Activated CD8-positive, alpha-beta memory T cell treated with anti-CD3 and anti-CD28 coated beads, Interleukin-2, amount 50 U/mL, for 24 hours (primary cell): ENCODE data around the gene AURKAIP1.
"Not testable (repeated sequence)": the region's sequence is repeated elsewhere in the genome, so short reads cannot be mapped to it uniquely, and the experiment has no call there.

Experiments used
- DNase-seq: peaks from one replicate; pipeline ENCODE4 v3.0.0-alpha.2; 2020; ENCODE audit errors: extremely low read depth

AURKAIP1 gene

GRCh38 chr1:1387098-1388077, 12.4 kb upstream of the AURKAIP1 start:
- DNase-seq: no peak

- no peak for DNase-seq
Measured at GRCh38 chr1:1385931-1386330, 10.9 kb upstream of the AURKAIP1 start.

DNA sequence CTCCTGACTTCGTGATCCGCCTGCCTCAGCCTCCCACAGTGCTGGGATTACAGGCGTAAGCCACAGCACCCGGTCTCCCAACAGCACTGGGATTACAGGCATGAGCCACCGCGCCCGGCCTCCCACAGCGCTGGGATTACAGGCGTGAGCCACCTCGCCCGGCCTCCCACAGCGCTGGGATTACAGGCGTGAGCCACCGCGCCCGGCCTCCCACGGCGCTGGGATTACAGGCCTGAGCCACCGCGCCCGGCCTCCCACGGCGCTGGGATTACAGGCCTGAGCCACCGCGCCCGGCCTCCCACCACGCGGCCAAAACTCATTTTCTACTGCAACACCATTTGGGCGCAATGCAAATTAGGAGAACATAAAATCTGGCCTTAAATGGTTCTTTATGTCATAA, 10.3 kb upstream of the AURKAIP1 start:
- DNase-seq: not testable (repeated sequence)

DNA sequence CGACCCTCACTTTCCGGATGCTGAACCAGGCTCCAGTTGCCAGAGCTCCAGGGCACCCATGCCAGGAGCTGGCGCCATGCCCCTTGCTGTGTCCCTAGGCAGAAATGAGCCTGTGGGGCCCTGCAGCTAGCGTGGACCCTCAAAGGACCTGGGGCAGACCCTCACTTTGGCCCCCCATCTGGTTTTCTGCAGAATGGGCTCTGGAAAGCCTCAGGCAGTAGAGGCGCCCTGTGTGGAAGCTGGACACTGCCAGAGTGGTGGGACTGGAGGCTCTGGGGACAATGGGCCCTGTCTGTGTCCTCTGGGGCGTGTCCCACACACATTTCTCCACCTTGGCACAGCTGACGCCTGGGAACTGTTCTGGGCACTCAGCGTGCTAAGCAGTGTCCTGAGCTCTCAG, 6.3 kb upstream of the AURKAIP1 start:
- DNase-seq: no peak

- no peak for DNase-seq
Measured at GRCh38 chr1:1380860-1381259, 5.9 kb upstream of the AURKAIP1 start.

DNA sequence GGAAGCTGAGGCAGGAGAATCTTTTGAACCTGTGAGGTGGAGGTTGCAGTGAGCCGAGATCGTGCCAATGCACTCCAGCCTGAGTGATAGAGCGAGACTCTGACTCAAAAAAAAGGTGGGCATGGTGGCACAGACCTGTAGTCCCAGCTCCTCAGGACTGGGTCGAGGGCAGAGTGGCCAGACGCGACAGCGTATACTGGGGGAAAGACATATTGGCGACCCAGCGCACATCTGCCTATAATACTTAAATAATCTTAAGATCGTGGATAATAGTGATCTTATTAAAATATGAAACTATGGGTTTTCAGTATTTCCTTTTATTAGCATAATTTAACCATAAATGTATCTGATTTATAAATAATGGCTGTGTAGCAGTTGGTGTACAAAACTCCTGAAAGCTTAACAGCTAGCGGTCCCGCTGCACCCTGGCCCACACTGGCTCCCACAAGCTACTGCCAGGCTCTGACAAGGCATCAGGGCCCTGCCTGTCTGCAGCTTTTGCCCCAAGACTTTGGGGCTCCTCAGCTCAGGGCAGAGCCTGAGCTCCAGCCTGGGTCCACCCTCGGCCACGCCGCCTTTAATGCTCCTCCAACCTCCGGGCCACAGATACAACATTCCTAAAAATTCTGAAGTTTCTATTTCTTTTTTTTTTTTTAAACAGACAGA, 2.7 kb upstream of the AURKAIP1 start:
- DNase-seq: no peak

DNA sequence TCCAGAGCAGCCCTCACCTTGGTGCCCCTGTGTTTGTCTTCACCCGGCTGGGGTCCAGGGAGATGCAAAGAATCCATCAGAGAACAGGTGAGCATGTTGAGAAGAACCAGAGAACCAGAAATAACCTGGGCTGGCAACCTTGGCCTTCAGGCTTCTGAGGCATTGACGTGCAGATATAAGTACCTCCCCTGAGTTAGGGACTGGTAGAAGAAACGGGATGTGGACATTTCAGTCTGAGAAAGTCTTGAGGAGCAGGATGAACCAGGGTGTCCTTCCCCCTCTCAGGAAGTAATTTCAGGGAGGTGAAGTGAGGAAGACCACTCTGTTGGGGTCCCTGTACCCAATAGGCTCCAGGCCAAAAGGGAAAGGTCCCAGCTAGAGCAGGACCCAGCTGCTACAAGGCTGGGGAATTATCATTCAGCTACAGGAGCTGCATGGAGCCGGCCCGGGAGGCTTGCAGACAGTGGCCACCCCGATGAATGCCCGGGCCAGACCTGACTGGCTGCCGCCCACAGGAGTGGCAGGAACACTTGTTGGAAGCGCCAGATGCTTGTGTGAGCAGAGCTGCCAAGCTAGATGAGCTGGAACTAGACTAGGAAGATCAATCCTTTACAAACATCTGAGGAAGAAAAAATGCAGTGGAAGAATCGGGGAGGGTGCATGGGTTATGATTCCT, 1.7 kb upstream of the AURKAIP1 start:
- DNase-seq: no peak

DNA sequence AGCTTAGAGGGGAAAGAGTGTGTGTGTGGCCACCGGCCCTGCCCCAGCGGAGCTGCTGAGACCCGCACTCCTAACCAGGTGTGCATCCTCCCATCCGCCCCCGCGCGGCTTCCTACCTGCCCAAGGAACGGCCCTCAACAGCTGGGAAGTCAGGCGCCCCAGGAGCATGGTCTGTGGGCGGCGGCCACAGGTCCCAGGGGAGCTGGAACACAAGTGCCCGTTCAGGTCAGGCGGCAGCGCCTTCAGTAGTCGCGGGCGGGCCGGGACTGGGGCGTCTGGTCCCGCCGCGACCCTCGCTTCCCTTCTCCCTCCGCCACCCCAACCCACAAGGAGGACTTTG, 448 bp downstream of the AURKAIP1 start:
- DNase-seq: no peak

DNA sequence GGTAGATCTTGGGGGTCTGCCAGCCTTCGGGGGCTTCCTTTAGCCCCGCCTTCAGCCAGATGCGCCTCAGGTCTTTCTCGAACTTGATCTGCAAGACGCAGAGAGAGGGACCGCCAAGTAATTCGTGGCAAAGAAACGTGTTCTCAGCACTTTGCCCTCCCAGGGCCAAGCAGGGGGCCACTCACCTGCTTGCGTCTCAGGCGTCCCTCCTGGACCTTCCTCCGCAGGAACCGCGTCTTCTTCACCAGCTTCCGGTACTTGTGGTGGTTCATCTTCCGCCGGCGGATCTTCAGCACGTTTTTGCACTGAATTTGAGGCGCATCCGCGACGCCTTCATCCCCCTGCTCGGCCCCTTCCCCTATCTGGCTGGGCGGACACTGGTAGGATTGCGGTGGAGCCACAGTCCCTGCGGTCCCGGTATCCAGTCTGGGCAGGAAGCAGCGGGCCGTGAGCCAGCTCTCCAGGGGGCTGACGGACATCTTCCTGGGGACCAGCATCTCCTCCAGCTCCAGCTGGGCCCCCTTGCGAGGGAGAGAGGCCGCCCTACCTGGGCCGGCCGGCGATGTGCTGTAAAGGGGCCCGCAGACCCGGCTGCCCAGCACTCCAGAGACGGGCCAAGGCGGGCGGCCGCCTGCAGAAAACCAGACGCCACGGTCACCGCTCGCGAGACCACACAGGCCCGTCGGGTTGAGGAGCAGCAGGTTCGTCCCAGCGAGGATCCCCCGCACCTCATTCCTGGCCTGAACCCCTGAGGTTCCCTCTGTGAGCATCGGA, 1.0 kb downstream of the AURKAIP1 start:
- no peak for DNase-seq

- DNase-seq: no peak
Measured at GRCh38 chr1:1373051-1373814, 1.8 kb downstream of the AURKAIP1 start.

DNA sequence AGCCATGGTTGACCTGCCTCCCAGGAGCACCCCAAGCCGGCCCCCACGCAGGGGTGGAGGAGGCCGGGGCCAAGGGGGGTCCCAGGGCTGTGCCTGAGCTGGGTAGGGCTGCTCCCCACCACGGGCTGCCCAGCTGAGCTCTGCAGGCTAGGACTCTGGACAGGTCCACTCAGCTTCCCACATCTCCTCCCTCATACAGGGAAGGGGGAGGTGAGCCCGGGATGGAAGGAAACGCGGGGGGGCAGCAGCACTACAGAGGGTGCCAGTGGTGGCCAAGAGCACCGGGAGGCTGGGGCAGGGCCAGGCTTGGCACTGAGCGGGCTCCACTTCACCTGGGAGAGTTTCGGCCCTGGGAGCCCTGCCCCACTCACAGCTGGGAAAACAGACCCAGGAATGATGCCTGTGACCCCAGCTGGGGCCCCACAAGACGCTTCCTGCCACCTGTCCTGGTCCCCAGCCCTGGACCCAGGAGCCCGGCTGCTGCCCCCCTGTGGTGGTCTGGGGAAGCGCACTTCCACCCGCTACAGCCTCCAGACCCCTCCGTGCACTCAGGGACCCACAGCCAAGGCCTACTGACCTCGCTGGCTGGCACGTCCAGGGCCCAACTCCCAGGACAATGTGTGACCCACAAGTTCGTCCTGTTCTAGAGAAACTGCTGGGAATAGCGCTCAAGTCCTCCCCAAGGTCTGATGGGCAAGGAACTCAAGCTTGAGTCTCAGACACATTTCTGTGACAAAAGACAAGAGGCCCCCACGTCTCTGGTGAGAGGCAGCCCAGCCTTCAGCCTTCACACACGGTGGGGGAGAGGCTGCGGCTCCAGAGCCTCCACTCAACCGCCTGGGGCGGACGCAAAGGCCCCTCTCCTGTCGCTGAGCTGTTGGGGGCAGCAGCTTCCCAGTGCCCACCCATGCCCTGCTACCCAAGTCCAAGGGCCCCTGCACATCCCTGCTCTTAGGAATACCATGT, 3.0 kb downstream of the AURKAIP1 start:
- peak; percentile 37 for DNase-seq

- DNase-seq: no peak
Measured at GRCh38 chr1:1371364-1371745, 3.7 kb downstream of the AURKAIP1 start.

DNA sequence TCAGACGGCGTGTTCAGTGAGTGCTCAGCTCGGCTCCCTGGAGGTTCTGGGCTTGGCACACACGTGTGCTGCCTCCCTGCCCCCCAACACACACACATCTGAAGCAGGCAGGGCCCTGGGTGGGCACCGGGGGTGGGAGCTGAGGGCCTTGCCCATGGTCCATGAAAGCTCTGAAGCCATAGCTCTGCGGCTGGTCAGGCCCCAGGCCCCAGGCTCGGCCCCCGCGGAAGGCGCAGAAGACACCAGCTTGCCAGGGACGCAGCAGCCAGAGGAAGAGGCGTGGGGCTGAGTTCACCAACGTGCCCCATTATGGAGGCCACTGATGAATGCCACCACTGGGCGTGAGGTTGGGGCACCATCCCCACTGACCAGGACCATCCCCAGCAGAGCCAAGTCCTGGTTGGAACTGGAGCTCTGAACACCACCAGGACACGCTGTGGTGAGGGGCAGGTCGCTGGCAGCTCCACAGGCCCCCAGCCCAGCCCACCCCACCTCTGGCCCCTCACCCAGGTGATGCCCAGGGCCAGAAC, 4.2 kb downstream of the AURKAIP1 start:
- DNase-seq: no peak

- not testable (repeated sequence) for DNase-seq
Measured at GRCh38 chr1:1370094-1370493, 4.9 kb downstream of the AURKAIP1 start.

GRCh38 chr1:1367315-1367714, 7.7 kb downstream of the AURKAIP1 start:
- no peak for DNase-seq

GRCh38 chr1:1366699-1367066, 8.3 kb downstream of the AURKAIP1 start:
- no peak for DNase-seq

- no peak for DNase-seq
Measured at GRCh38 chr1:1365875-1366698, 8.9 kb downstream of the AURKAIP1 start.

DNA sequence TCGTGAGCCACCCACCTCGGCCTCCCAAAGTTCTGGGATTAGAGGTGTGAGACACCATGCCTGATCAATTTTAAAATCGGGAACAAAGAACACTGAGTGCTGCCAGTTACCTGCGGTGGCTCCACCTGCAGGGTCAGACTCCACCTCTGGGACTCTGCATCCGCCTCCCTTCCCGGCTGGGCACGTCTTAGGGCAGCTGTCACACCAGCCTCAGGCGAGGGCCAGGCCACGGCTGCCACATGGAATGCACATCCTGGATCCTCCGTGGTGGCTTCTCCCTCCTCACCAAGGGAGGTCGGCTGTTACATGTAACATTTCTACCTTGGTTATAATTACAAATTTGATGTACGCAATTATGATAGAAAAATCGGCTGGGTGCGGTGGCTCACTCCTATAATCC, 10.7 kb downstream of the AURKAIP1 start:
- no peak for DNase-seq

DNA sequence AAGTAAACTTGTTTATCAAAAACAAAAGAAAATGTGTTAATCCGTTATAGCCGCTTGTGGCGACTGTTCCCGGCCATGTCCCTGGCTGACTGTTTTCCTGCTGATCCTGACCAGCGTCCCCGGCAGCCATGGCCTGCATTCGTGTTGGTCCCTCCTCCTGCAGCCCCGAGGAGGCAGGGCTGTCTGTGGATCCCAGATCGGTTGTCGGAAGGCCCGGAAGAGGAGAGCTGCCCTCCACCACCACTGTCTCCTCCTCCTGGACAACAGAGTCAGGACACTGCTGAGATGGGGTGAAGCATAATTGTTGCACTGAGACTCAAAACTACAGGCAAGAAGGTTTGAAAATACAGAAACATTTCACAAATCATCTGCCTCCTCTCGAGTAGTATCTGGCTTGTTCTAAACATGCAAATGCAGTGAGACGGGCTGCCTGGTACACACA, 13.0 kb downstream of the AURKAIP1 start:
- DNase-seq: no peak
